Hepatocyte (in vitro differentiated cells): Measurements from ENCODE around the gene PRIM1. TPM values are rescaled to one million over a fixed set of nuclear protein-coding genes. Genes with fewer than 3 reads are reported as not detected.

ENCODE experiments used
- DNase-seq: peaks from one replicate; pipeline ENCODE4 v3.0.0-alpha.2; 2016; ENCODE audit warnings: low spot score
- H2AFZ ChIP-seq: fragments of 200-600 bp; sonication (generic); 2 replicates; pipeline ENCODE4 v1.6.0; 2016; ENCODE audit warnings: antibody characterized with exemption, mild to moderate bottlenecking
- H3K27ac ChIP-seq: fragments of 200-600 bp; sonication (generic); 2 replicates; pipeline ENCODE4 v1.5.1; 2016; ENCODE audit warnings: mild to moderate bottlenecking
- H3K27me3 ChIP-seq: fragments of 200-600 bp; sonication (generic); 2 replicates; pipeline ENCODE4 v1.6.1; 2016
- H3K36me3 ChIP-seq: fragments of 200-600 bp; sonication (generic); replicated peaks from 2 replicates; pipeline ENCODE4 v1.5.1; 2016; ENCODE audit warnings: low read depth; ENCODE audit not compliant: insufficient read depth
- H3K4me1 ChIP-seq: fragments of 200-600 bp; sonication (generic); 2 replicates; pipeline ENCODE4 v1.5.1; 2016; ENCODE audit warnings: mild to moderate bottlenecking, moderate library complexity; ENCODE audit not compliant: insufficient read depth
- H3K4me2 ChIP-seq: fragments of 200-600 bp; sonication (generic); 2 replicates; pipeline ENCODE4 v1.6.0; 2016
- H3K4me3 ChIP-seq: fragments of 200-600 bp; sonication (generic); 2 replicates; pipeline ENCODE4 v1.5.1; 2016; ENCODE audit warnings: mild to moderate bottlenecking
- H3K79me2 ChIP-seq: fragments of 200-600 bp; sonication (generic); 2 replicates; pipeline ENCODE4 v1.6.0; 2017; ENCODE audit warnings: mild to moderate bottlenecking
- H3K9me2 ChIP-seq: fragments of 200-600 bp; sonication (generic); replicated peaks from 2 replicates; pipeline ENCODE4 v1.6.0; 2017; ENCODE audit warnings: mild to moderate bottlenecking; ENCODE audit not compliant: insufficient read depth
- H3K9me3 ChIP-seq: fragments of 200-600 bp; sonication (generic); 2 replicates; pipeline ENCODE4 v1.5.1; 2016; ENCODE audit warnings: low read depth, mild to moderate bottlenecking
- H4K20me1 ChIP-seq: fragments of 200-600 bp; sonication (generic); 2 replicates; pipeline ENCODE4 v1.6.0; 2016; ENCODE audit warnings: mild to moderate bottlenecking; ENCODE audit not compliant: insufficient read depth, poor library complexity, severe bottlenecking
- EZH2 ChIP-seq: fragments of 200-600 bp; sonication (generic); IDR thresholded peaks from 2 replicates; pipeline ENCODE4 v1.6.1; 2016; ENCODE audit warnings: antibody characterized with exemption, mild to moderate bottlenecking, borderline replicate concordance
- EZH2phosphoT487 ChIP-seq: fragments of 200-600 bp; sonication (generic); IDR thresholded peaks from one replicate; pipeline ENCODE4 v1.6.1; 2018; ENCODE audit warnings: antibody characterized with exemption, mild to moderate bottlenecking, low read depth, moderate library complexity; ENCODE audit not compliant: unreplicated experiment, severe bottlenecking
- WGBS: methylation state at CpG from one replicate; pipeline ENCODE4 v1.1.6; 2016; ENCODE audit warnings: low lambda C conversion rate; ENCODE audit errors: missing lambda C conversion rate; 5-methylcytosine and 5-hydroxymethylcytosine counted together
- polyA plus RNA-seq: library from polyadenylated mRNA; unstranded; fragments of >200 nt; fragmentation: Nextera tagmentation; extraction: Ambion mirVana; gene quantifications from 2 replicates; pipeline ENCODE4 v1.2.1, GENCODE V29; 2016
- total RNA-seq: library from RNA; depleted of rRNA; stranded (reverse); fragments of >200 nt; gene quantifications from 2 replicates; pipeline ENCODE4 v1.2.3, GENCODE V29; 2014
- TF ChIP-seq, protein P1 (sequence below): fragments of 200-600 bp; sonication (generic); IDR thresholded peaks from 2 replicates; pipeline ENCODE4 v1.5.1; 2016; ENCODE audit warnings: antibody characterized with exemption, mild to moderate bottlenecking; ENCODE audit not compliant: poor library complexity

The PRIM1 gene
- total and polyA plus RNA-seq, 2 experiments from 2014 or later, result 5.9 to 6.8 TPM

DNA sequence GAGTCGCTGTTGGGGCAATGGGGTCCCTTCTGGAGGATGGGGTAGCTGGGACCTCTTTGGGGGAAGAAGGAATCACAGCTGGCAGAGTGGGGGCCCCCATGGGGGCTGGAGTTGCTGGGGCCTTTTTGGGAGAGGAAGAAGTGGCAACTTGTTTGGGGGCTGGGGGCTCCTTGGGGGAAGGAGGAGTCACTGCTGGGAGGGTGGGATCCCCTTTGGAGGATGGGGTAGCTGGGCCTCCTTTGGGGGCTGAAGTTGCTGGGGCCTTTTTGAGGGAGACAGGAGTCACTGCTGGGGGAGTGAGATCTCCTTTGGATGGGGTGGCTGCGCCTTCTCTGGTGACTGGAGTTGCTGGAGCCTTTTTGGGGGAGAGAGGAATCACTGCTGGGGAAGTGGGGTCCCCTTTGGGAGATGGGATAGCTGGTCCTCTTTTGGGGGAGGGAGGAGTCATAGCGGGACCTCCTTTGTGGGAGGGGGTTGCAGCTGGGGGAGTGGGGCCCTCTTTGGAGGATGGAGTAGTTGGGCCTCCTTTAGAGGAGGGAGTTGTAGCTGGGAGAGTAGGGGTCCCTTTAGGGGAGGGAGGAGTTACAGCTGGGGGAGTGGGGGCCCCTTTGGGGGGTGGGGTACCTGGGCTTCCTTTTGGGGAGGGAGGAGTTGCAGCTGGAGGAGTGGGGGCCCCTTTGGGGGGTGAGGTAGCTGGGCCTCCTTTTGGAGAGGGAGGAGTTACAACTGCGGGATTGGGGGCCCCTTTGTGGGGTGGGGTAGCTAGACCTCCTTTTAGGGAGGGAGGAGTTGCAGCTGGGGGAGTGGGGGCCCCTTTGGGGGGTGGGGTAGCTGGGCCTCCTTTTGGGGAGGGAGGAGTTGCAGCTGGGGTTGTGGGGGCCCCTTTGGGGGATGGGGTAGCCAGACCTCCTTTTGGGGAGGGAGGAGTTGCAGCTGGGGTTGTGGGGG is 34.9 kb downstream of the PRIM1 start:
- no peaks in the 10 kb centered on the region for H3K9me3 ChIP-seq
- TF ChIP-seq, protein P1, sequence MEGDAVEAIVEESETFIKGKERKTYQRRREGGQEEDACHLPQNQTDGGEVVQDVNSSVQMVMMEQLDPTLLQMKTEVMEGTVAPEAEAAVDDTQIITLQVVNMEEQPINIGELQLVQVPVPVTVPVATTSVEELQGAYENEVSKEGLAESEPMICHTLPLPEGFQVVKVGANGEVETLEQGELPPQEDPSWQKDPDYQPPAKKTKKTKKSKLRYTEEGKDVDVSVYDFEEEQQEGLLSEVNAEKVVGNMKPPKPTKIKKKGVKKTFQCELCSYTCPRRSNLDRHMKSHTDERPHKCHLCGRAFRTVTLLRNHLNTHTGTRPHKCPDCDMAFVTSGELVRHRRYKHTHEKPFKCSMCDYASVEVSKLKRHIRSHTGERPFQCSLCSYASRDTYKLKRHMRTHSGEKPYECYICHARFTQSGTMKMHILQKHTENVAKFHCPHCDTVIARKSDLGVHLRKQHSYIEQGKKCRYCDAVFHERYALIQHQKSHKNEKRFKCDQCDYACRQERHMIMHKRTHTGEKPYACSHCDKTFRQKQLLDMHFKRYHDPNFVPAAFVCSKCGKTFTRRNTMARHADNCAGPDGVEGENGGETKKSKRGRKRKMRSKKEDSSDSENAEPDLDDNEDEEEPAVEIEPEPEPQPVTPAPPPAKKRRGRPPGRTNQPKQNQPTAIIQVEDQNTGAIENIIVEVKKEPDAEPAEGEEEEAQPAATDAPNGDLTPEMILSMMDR, result no peak
- TF ChIP-seq EZH2phosphoT487 (no peak), EZH2 (no peak)
- H3K27ac ChIP-seq, result no peak overlapping the region
- WGBS, result 81% methylated on average over 2 of the region's 4 CpGs
- H3K4me3 ChIP-seq, result no peak overlapping the region
- no peak overlapping the region for H2AFZ ChIP-seq
- H3K79me2 ChIP-seq, result peaks cover 74% of the 10 kb centered on the region
- peaks cover 15% of the 10 kb centered on the region for H3K4me1 ChIP-seq
- peaks cover 83% of the 10 kb centered on the region for H4K20me1 ChIP-seq
- H3K27me3 ChIP-seq, result no peaks in the 10 kb centered on the region
- no peaks in the 10 kb centered on the region for H3K36me3 ChIP-seq
- no peak for DNase-seq
- no peaks in the 10 kb centered on the region for H3K9me2 ChIP-seq
- no peak overlapping the region for H3K4me2 ChIP-seq

DNA sequence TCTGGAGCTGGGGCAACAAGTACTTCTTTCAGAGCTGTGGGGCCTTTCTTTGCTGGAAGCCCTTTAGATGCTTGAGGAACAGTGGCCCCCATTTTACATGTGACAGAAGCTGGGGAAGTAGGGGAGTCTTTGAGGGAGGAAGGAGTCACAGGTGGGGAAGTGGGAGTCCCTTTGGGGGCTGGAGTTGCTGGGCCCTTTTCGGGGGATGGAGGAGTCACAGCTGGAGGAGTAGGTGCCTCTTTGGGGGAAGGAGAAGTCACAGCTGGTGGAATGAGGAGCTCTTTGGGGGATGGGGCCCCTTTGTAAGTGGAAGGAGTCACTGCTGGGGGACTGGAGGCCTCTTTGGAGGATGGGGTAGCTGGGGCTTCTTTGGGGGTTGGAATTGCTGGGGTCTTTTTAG is 35.7 kb downstream of the PRIM1 start:
- Histone ChIP-seq H3K36me3 (no peaks in the 10 kb centered on the region), H2AFZ (no peak overlapping the region)

DNA sequence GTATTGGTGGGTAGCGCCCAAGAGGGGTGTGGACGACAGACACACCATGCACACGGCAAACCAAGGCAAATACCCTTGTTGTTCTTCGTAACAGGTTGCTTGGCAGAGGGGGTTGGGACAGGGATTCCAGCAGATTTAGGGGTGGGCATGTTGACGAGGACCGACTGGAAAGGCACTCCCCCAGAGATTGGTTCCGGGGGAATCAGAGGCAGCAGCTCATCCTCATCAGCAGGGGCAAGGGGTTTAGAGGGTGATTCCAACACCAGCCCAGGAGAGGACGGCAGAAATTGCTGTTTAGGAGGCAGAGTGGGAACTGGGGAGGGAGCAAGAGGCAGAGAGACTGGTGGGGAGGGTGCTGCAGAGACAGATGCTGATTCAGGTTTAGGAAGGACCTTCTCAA is 36.3 kb downstream of the PRIM1 start:
- peaks cover 4% of the 10 kb centered on the region for H3K4me1 ChIP-seq

More for the DNA sequence above, 35.7 kb downstream of the PRIM1 start:
- peaks cover 76% of the 10 kb centered on the region for H4K20me1 ChIP-seq
- H3K4me1 ChIP-seq, result peaks cover 8% of the 10 kb centered on the region
- H3K9me3 ChIP-seq, result no peaks in the 10 kb centered on the region
- 78% methylated on average over 1 of the region's 1 CpG for WGBS
- H3K4me3 ChIP-seq, result no peak overlapping the region
- H3K79me2 ChIP-seq, result peaks cover 67% of the 10 kb centered on the region
- no peaks in the 10 kb centered on the region for H3K9me2 ChIP-seq
- no peaks in the 10 kb centered on the region for H3K27me3 ChIP-seq
- H3K27ac ChIP-seq, result no peak overlapping the region
- TF ChIP-seq EZH2phosphoT487 (no peak), EZH2 (no peak)
- TF ChIP-seq, protein P1, result no peak
- H3K4me2 ChIP-seq, result no peak overlapping the region
- DNase-seq, result no peak

More for the DNA sequence above, 36.3 kb downstream of the PRIM1 start:
- Histone ChIP-seq H3K4me3 (no peak overlapping the region), H3K27me3 (no peaks in the 10 kb centered on the region), H3K9me3 (no peaks in the 10 kb centered on the region), H4K20me1 (peaks cover 69% of the 10 kb centered on the region), H2AFZ (no peak overlapping the region), H3K36me3 (no peaks in the 10 kb centered on the region), H3K27ac (no peak overlapping the region), H3K79me2 (peaks cover 60% of the 10 kb centered on the region), H3K9me2 (no peaks in the 10 kb centered on the region), H3K4me2 (no peak overlapping the region)
- TF ChIP-seq, protein P1, result no peak
- TF ChIP-seq EZH2phosphoT487, result no peak
- TF ChIP-seq EZH2, result no peak
- 91% methylated on average over 8 of the region's 8 CpGs for WGBS
- DNase-seq, result no peak
